Effector memory CD8-positive, alpha-beta T cell (primary cell): ENCODE results near the gene MPP2.
"Not testable (repeated sequence)": the region's sequence is repeated elsewhere in the genome, so short reads cannot be mapped to it uniquely, and the experiment has no call there.

Experiments
- ATAC-seq: fragments of 150-1000 bp; cut with Tn5 transposase; replicated peaks from 2 replicates; pipeline ENCODE4 v1.10.0; 2021; ENCODE audit warnings: mild to moderate bottlenecking, moderate library complexity
- DNase-seq, 3 experiments: peaks; one replicate each; pipeline ENCODE4 v3.0.0; 2021
- H3K27ac Mint-ChIP-seq, 2 donors: one replicate each; pipeline ENCODE4 v1.8.0; 2022; ENCODE audit warnings: mild to moderate bottlenecking in 2 of 2, mixed read lengths in 2 of 2, moderate library complexity in 2 of 2
- H3K27me3 Mint-ChIP-seq, 2 donors: one replicate each; pipeline ENCODE4 v1.8.0; 2022; ENCODE audit warnings: mixed read lengths in 2 of 2
- H3K36me3 Mint-ChIP-seq: one replicate; pipeline ENCODE4 v1.8.0; 2022; ENCODE audit warnings: mild to moderate bottlenecking, moderate library complexity, mixed read lengths; ENCODE audit not compliant: insufficient read depth
- H3K4me1 Mint-ChIP-seq, 2 donors: one replicate each; pipeline ENCODE4 v1.8.0; 2022; ENCODE audit warnings: low read depth in 2 of 2, mixed read lengths in 2 of 2
- H3K4me3 Mint-ChIP-seq, 2 donors: one replicate each; pipeline ENCODE4 v1.8.0; 2022; ENCODE audit warnings: mild to moderate bottlenecking in 2 of 2, mixed read lengths in 2 of 2, moderate library complexity in 2 of 2
- H3K9me3 Mint-ChIP-seq, 2 donors: one replicate each; pipeline ENCODE4 v1.8.0; 2022; ENCODE audit warnings: mixed read lengths in 2 of 2

MPP2 gene

GRCh38 chr17:43905985-43906852, 1.1 kb downstream of the MPP2 start:
- DNase-seq (peak; percentile 38 to 45 (median 38)), ATAC-seq (peak; percentile 62)
- H3K4me3 Mint-ChIP-seq, result peak overlapping the region; percentile 90 to 92
- H3K9me3 Mint-ChIP-seq, result no peaks in the 10 kb centered on the region
- peaks cover 24 to 40% of the 10 kb centered on the region in 2 donors for H3K27me3 Mint-ChIP-seq
- H3K27ac Mint-ChIP-seq, result peak overlapping the region; percentile 90 to 92
- H3K4me1 Mint-ChIP-seq, result peaks cover 10 to 12% of the 10 kb centered on the region in 2 donors
- peaks cover 2% of the 10 kb centered on the region for H3K36me3 Mint-ChIP-seq

- Mint-ChIP-seq H3K9me3 (no peaks in the 10 kb centered on the region), H3K36me3 (peaks cover 2% of the 10 kb centered on the region), H3K27ac (no peak overlapping the region), H3K4me3 (peak overlapping the region in 1 of 2 donors; percentile 92), H3K4me1 (peaks cover 13 to 19% of the 10 kb centered on the region in 2 donors), H3K27me3 (peaks cover 31 to 48% of the 10 kb centered on the region in 2 donors)
- DNase-seq (no peak), ATAC-seq (no peak)
These were observed 1.8 kb downstream of the MPP2 start for GRCh38 chr17:43905400-43905984.

- ATAC-seq, result no peak
- H3K4me1 Mint-ChIP-seq, result peaks cover 12 to 28% of the 10 kb centered on the region in 2 donors
- H3K4me3 Mint-ChIP-seq, result no peak overlapping the region
- H3K9me3 Mint-ChIP-seq, result no peaks in the 10 kb centered on the region
- no peak for DNase-seq
- peaks cover 7% of the 10 kb centered on the region for H3K36me3 Mint-ChIP-seq
- no peak overlapping the region for H3K27ac Mint-ChIP-seq
- H3K27me3 Mint-ChIP-seq, result peaks cover 53 to 77% of the 10 kb centered on the region in 2 donors
These were observed 5.3 kb downstream of the MPP2 start for GRCh38 chr17:43901861-43902589.

- Mint-ChIP-seq H3K36me3 (peaks cover 7% of the 10 kb centered on the region), H3K4me3 (peak overlapping the region; percentile 64 to 70), H3K4me1 (peaks cover 3 to 19% of the 10 kb centered on the region in 2 donors), H3K9me3 (no peaks in the 10 kb centered on the region), H3K27ac (peak overlapping the region in 1 of 2 donors; percentile 63), H3K27me3 (peaks cover 53 to 77% of the 10 kb centered on the region in 2 donors)
- ATAC-seq, result no peak
- no peak for DNase-seq
These were observed 6.2 kb downstream of the MPP2 start for GRCh38 chr17:43900858-43901754.

- H3K27ac Mint-ChIP-seq, result no peak overlapping the region
- peak overlapping the region; percentile 64 to 70 for H3K4me3 Mint-ChIP-seq
- ATAC-seq, result peak; percentile 98
- peaks cover 58 to 80% of the 10 kb centered on the region in 2 donors for H3K27me3 Mint-ChIP-seq
- peaks cover 3 to 19% of the 10 kb centered on the region in 2 donors for H3K4me1 Mint-ChIP-seq
- peaks cover 7% of the 10 kb centered on the region for H3K36me3 Mint-ChIP-seq
- peak; percentile 65 to 70 (median 68) for DNase-seq
- no peaks in the 10 kb centered on the region for H3K9me3 Mint-ChIP-seq
These were observed 7.0 kb downstream of the MPP2 start for GRCh38 chr17:43900183-43900857.

- H3K27me3 Mint-ChIP-seq, result peaks cover 48 to 65% of the 10 kb centered on the region in 2 donors
- no peak for ATAC-seq
- H3K4me3 Mint-ChIP-seq, result no peak overlapping the region
- no peak overlapping the region for H3K27ac Mint-ChIP-seq
- H3K9me3 Mint-ChIP-seq, result no peaks in the 10 kb centered on the region
- H3K36me3 Mint-ChIP-seq, result peaks cover 7% of the 10 kb centered on the region
- no peak for DNase-seq
- peaks cover 3 to 19% of the 10 kb centered on the region in 2 donors for H3K4me1 Mint-ChIP-seq
These were observed 8.9 kb downstream of the MPP2 start for GRCh38 chr17:43898446-43898845.

GRCh38 chr17:43897831-43898230, 9.5 kb downstream of the MPP2 start:
- Mint-ChIP-seq H3K4me1 (peaks cover 3 to 19% of the 10 kb centered on the region in 2 donors), H3K36me3 (peaks cover 4% of the 10 kb centered on the region), H3K9me3 (no peaks in the 10 kb centered on the region), H3K27ac (no peak overlapping the region), H3K4me3 (no peak overlapping the region), H3K27me3 (peaks cover 48 to 64% of the 10 kb centered on the region in 2 donors)
- ATAC-seq (no peak), DNase-seq (no peak)

- H3K27me3 Mint-ChIP-seq, result peaks cover 36 to 40% of the 10 kb centered on the region in 2 donors
- DNase-seq, H3K36me3 Mint-ChIP-seq, H3K4me3 Mint-ChIP-seq, ATAC-seq, H3K4me1 Mint-ChIP-seq, H3K27ac Mint-ChIP-seq, H3K9me3 Mint-ChIP-seq: not testable (repeated sequence)
These were observed 12.8 kb downstream of the MPP2 start for GRCh38 chr17:43894494-43894893.

- Mint-ChIP-seq H3K27ac (no peak overlapping the region), H3K4me3 (no peak overlapping the region), H3K9me3 (no peaks in the 10 kb centered on the region), H3K27me3 (peaks cover 21 to 37% of the 10 kb centered on the region in 2 donors), H3K4me1 (no peaks in the 10 kb centered on the region), H3K36me3 (no peaks in the 10 kb centered on the region)
- DNase-seq, result no peak
- no peak for ATAC-seq
These were observed 14.7 kb downstream of the MPP2 start for GRCh38 chr17:43892647-43892952.

- H3K27me3 Mint-ChIP-seq, result peaks cover 15 to 33% of the 10 kb centered on the region in 2 donors
- H3K4me3 Mint-ChIP-seq, result no peak overlapping the region
- no peaks in the 10 kb centered on the region for H3K4me1 Mint-ChIP-seq
- no peak for DNase-seq
- no peak overlapping the region for H3K27ac Mint-ChIP-seq
- H3K9me3 Mint-ChIP-seq, result no peaks in the 10 kb centered on the region
- H3K36me3 Mint-ChIP-seq, result no peaks in the 10 kb centered on the region
- ATAC-seq, result no peak
These were observed 15.3 kb downstream of the MPP2 start for GRCh38 chr17:43891851-43892646.

- H3K4me1 Mint-ChIP-seq, result no peaks in the 10 kb centered on the region
- H3K9me3 Mint-ChIP-seq, result no peaks in the 10 kb centered on the region
- DNase-seq, result no peak
- no peak overlapping the region for H3K27ac Mint-ChIP-seq
- H3K27me3 Mint-ChIP-seq, result peaks cover 0 to 20% of the 10 kb centered on the region in 2 donors
- no peak for ATAC-seq
- no peaks in the 10 kb centered on the region for H3K36me3 Mint-ChIP-seq
- H3K4me3 Mint-ChIP-seq, result no peak overlapping the region
These were observed 17.1 kb downstream of the MPP2 start for GRCh38 chr17:43890240-43890639.

GRCh38 chr17:43888548-43888947, 18.8 kb downstream of the MPP2 start:
- Mint-ChIP-seq H3K27me3 (peaks cover 2 to 22% of the 10 kb centered on the region in 2 donors), H3K36me3 (no peaks in the 10 kb centered on the region), H3K4me3 (no peak overlapping the region), H3K9me3 (no peaks in the 10 kb centered on the region), H3K4me1 (no peaks in the 10 kb centered on the region), H3K27ac (no peak overlapping the region)
- ATAC-seq, result no peak
- no peak for DNase-seq
